NCI-H1105 (cell line): Measurements from ENCODE around the gene CUEDC1.
"Not testable (repeated sequence)": the region's sequence is repeated elsewhere in the genome, so short reads cannot be mapped to it uniquely, and the experiment has no call there.

Experiments
- DNase-seq: peaks from one replicate; lab custom pipeline; 2025; lab: John Stamatoyannopoulos, UW

The CUEDC1 gene

GRCh38 chr17:57938061-57938502, 17.1 kb downstream of the CUEDC1 start:
- no peak for DNase-seq

- DNase-seq: no peak
Measured at GRCh38 chr17:57937492-57937891, 17.7 kb downstream of the CUEDC1 start.

- DNase-seq: no peak
Measured at GRCh38 chr17:57935833-57936807, 19.1 kb downstream of the CUEDC1 start.

GRCh38 chr17:57931488-57932137, 23.6 kb downstream of the CUEDC1 start:
- no peak for DNase-seq

- DNase-seq: no peak
Measured at GRCh38 chr17:57930239-57930638, 25.0 kb downstream of the CUEDC1 start.

GRCh38 chr17:57929386-57929785, 25.8 kb downstream of the CUEDC1 start:
- DNase-seq: no peak

- DNase-seq: no peak
Measured at GRCh38 chr17:57928928-57929327, 26.3 kb downstream of the CUEDC1 start.

GRCh38 chr17:57927048-57927723, 28.0 kb downstream of the CUEDC1 start:
- DNase-seq: no peak

- no peak for DNase-seq
Measured at GRCh38 chr17:57926723-57927047, 28.5 kb downstream of the CUEDC1 start.

- DNase-seq: no peak
Measured at GRCh38 chr17:57925361-57925990, 29.7 kb downstream of the CUEDC1 start.

GRCh38 chr17:57924677-57925076, 30.5 kb downstream of the CUEDC1 start:
- DNase-seq: no peak

GRCh38 chr17:57923182-57923872, 31.9 kb downstream of the CUEDC1 start:
- DNase-seq: no peak

GRCh38 chr17:57922745-57923144, 32.5 kb downstream of the CUEDC1 start:
- not testable (repeated sequence) for DNase-seq

GRCh38 chr17:57920916-57921703, 34.1 kb downstream of the CUEDC1 start:
- no peak for DNase-seq

GRCh38 chr17:57919918-57920317, 35.3 kb downstream of the CUEDC1 start:
- DNase-seq: no peak

GRCh38 chr17:57918017-57918895, 37.0 kb downstream of the CUEDC1 start:
- DNase-seq: no peak

- DNase-seq: no peak
Measured at GRCh38 chr17:57916925-57917858, 38.0 kb downstream of the CUEDC1 start.

GRCh38 chr17:57915985-57916757, 39.0 kb downstream of the CUEDC1 start:
- no peak for DNase-seq
